Kidney epithelial cell (primary cell): ENCODE results near the gene EFCAB6. TPM values are rescaled to one million over a fixed set of nuclear protein-coding genes. Genes with fewer than 3 reads are reported as not detected.

Experiments used
- DNase-seq: peaks from one replicate; pipeline ENCODE4 v3.0.0-alpha.2; 2010; ENCODE audit warnings: low read depth
- H3K27me3 ChIP-seq: 2 replicates; pipeline ENCODE4 v1.6.0; 2011; ENCODE audit warnings: low read length; ENCODE audit not compliant: control insufficient read depth, insufficient read depth
- H3K36me3 ChIP-seq: 2 replicates; pipeline ENCODE4 v1.5.1; 2011; ENCODE audit warnings: low read length; ENCODE audit not compliant: control insufficient read depth, insufficient read depth
- H3K4me3 ChIP-seq: 2 replicates; pipeline ENCODE4 v1.5.1; 2011; ENCODE audit warnings: low read depth, mild to moderate bottlenecking, control low read depth, low read length
- total RNA-seq: library from RNA; depleted of rRNA; stranded (reverse); fragments of >200 nt; gene quantifications from 2 replicates; pipeline ENCODE4 v1.2.3, GENCODE V29; 2015
- TF ChIP-seq, protein P1 (sequence below): IDR thresholded peaks from 2 replicates; pipeline ENCODE4 v1.5.1; 2011; ENCODE audit warnings: mild to moderate bottlenecking, moderate library complexity, low read length, control low read depth, inconsistent platforms; ENCODE audit not compliant: insufficient read depth, poor library complexity, severe bottlenecking

EFCAB6 gene
- total RNA-seq: 1.7 and 2.3 TPM in 2 replicates

DNA sequence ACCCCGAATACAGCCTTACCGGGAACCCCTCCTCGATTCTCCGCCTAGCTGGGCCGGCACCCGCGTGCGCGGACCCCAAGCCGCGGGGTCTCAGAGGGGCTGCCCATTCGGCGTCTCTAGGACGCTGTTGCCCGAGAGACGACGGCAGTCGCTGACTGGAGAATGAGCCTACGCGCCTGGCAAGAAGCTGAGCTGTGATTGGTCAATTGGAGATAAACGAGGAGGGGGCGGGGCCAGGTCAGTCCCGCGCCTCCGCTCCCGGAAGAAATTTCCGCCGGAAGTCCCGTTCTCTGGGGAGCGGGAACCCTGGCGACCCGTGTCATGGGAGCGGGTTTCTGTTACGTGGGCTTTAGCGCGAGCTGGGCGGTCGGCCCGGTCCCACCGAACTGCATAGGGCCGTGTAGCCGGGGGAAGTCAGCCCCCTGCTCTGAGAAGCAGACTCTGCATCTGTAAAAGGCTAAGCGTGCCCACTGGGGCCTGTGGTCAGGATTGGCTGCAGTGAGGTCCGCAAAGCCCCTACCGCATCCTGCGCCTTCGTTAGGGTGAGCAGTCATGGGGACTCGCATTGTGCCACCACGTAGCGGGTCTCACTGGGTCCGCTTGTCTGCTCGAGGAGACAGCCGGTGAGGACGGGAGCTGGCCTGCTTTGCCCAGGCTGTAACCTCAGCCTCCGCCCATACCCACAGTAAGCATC lies at the start of gene EFCAB6:
TSS of gene EFCAB6 (minus strand) at position 157 of the 694 bp plus-strand sequence. CDS start 29,987 bp downstream, outside the sequence.
- peak within 1 kb of the TSS; percentile 93 for H3K4me3 ChIP-seq
- no peaks in the 10 kb centered on the region for H3K27me3 ChIP-seq
- peak; percentile 69 for DNase-seq
- no peaks in the 10 kb centered on the region for H3K36me3 ChIP-seq
- TF ChIP-seq, protein P1, sequence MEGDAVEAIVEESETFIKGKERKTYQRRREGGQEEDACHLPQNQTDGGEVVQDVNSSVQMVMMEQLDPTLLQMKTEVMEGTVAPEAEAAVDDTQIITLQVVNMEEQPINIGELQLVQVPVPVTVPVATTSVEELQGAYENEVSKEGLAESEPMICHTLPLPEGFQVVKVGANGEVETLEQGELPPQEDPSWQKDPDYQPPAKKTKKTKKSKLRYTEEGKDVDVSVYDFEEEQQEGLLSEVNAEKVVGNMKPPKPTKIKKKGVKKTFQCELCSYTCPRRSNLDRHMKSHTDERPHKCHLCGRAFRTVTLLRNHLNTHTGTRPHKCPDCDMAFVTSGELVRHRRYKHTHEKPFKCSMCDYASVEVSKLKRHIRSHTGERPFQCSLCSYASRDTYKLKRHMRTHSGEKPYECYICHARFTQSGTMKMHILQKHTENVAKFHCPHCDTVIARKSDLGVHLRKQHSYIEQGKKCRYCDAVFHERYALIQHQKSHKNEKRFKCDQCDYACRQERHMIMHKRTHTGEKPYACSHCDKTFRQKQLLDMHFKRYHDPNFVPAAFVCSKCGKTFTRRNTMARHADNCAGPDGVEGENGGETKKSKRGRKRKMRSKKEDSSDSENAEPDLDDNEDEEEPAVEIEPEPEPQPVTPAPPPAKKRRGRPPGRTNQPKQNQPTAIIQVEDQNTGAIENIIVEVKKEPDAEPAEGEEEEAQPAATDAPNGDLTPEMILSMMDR: no peak

DNA sequence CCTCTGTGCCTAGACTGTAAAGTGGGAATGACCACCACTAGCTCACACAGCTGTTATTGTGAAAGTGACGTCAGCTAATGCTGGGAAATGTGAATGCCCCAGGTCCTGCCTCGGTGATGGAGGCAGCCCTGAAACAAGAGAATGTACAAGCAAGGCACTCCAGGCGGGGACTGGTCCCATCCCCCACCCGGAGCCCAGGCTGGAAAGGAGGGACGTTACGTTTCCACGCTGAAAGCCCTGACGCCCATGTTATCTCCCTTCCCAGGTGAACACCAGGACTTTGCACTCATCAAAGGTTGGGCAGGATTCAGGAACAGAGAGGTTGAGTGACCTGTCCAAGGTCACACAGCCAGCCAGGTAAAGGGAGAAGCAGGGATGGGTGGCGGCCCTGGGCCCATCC lies 49.4 kb upstream of the EFCAB6 start:
- Histone ChIP-seq H3K27me3 (peaks cover 17% of the 10 kb centered on the region), H3K4me3 (peak overlapping the region; percentile 45), H3K36me3 (no peaks in the 10 kb centered on the region)
- DNase-seq: no peak
- TF ChIP-seq, protein P1: no peak

DNA sequence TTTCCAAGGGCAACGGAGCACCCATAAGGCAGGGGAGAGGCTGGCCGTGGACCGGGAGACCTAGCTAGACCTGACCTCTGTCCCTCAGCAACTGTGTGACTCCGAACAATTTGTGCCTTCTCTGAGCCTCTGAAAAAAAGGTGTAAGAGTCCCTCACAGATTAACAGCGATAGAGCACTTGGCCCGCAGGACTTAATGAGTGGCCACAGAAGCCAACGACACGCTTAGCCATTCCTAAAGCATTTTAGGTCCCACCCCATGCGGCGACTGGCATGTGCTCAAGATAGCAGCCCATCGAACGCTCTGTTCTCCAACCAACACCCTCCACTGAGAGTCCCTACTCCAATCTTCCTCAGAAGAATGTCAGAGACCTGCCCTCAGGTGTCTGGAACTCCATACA lies 48.7 kb upstream of the EFCAB6 start:
- DNase-seq: no peak
- Histone ChIP-seq H3K27me3 (peaks cover 17% of the 10 kb centered on the region), H3K4me3 (no peak overlapping the region), H3K36me3 (no peaks in the 10 kb centered on the region)
- TF ChIP-seq, protein P1: no peak

DNA sequence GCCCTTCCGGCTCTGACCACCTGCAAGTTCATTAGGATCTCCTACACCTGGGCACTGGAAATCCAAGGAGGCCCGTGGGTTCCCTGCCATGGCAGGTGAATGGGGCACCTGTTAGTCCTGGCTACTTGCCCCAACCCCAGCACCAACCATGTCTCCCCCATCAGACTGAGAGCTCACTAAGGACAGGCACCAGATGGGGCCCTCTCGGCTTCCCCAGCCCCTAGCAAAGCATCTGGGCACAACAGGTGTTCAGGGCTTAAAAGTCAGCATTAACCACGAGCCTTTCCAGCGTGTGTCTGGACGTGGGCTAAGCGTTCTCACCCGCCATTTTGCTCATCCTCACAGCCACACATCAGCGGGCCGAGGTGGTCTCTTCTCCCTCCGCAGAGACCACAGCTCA lies 48.0 kb upstream of the EFCAB6 start:
- H3K4me3 ChIP-seq: no peak overlapping the region
- no peaks in the 10 kb centered on the region for H3K36me3 ChIP-seq
- DNase-seq: no peak
- peaks cover 17% of the 10 kb centered on the region for H3K27me3 ChIP-seq
- TF ChIP-seq, protein P1: no peak

DNA sequence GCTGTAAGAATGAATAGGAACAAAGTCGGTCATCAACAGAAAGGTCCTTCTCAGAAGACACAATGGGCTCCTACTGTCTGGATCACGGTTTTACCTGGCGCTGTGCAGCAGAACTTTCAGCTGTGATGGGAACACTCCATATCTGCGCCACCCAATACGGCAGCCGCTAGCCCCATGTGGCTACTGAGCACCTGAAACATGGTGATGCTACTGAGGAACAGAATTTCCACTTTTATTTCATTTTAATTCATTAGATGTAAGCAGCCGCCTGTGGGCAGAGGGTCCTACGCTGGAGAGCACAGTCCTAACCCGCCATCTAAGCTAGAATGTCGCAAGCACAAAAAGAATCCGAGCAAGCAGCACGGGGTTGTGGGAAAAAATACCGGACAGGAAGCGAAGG lies 47.5 kb upstream of the EFCAB6 start:
- DNase-seq: no peak
- TF ChIP-seq, protein P1: no peak
- Histone ChIP-seq H3K36me3 (no peaks in the 10 kb centered on the region), H3K4me3 (no peak overlapping the region), H3K27me3 (peaks cover 17% of the 10 kb centered on the region)

- no peak for DNase-seq
- Histone ChIP-seq H3K4me3 (no peak overlapping the region), H3K27me3 (peaks cover 17% of the 10 kb centered on the region), H3K36me3 (no peaks in the 10 kb centered on the region)
- TF ChIP-seq, protein P1: no peak
Measured at GRCh38 chr22:43859176-43859575, 47.1 kb upstream of the EFCAB6 start.
